Kidney (tissue), 14 donors: Measurements from ENCODE around the gene UCK1. TPM values are rescaled to one million over a fixed set of nuclear protein-coding genes. Genes with fewer than 3 reads are reported as not detected.

Source experiments
- DNase-seq, 5 donors: peaks; one replicate each; pipeline ENCODE4 v3.0.0-alpha.2; 2013 to 2020
- FAIRE-seq: peaks from 2 replicates; lab custom pipeline; 2012; peaks lifted over from hg19 to GRCh38; lab: Jason Lieb, UNC
- H3K27ac ChIP-seq, 2 donors: one replicate each; pipeline ENCODE4 v1.7.0; 2013; ENCODE audit warnings: low read depth in 2 of 2, low read length in 2 of 2, inconsistent platforms in 1 of 2
- H3K27me3 ChIP-seq: one replicate; pipeline ENCODE4 v1.7.1; 2013; ENCODE audit warnings: low read length, inconsistent platforms; ENCODE audit not compliant: control insufficient read depth, insufficient read depth
- H3K36me3 ChIP-seq, 3 donors: one replicate each; pipeline versions ENCODE4 v1.7.0 to v1.7.1; 2013; ENCODE audit warnings: low read length in 3 of 3, control low read depth in 1 of 3, inconsistent platforms in 1 of 3; ENCODE audit not compliant: insufficient read depth in 3 of 3, control insufficient read depth in 2 of 3
- H3K4me1 ChIP-seq, 3 donors: one replicate each; pipeline versions ENCODE4 v1.7.0 to v1.7.1; 2013; ENCODE audit warnings: low read length in 3 of 3, inconsistent platforms in 1 of 3, low read depth in 1 of 3; ENCODE audit not compliant: control insufficient read depth in 2 of 3, insufficient read depth in 2 of 3
- H3K4me3 ChIP-seq, 3 donors: one replicate each; pipeline versions ENCODE4 v1.7.0 to v1.8.1; 2013; ENCODE audit warnings: low read length in 3 of 3, control low read depth in 1 of 3, inconsistent platforms in 1 of 3
- H3K9ac ChIP-seq, 3 donors: one replicate each; pipeline versions ENCODE4 v1.7.0 to v1.7.1; 2013; ENCODE audit warnings: low read length in 3 of 3, control low read depth in 1 of 3, inconsistent platforms in 1 of 3
- H3K9me3 ChIP-seq, 3 donors: one replicate each; pipeline versions ENCODE4 v1.7.0 to v1.7.1; 2013; ENCODE audit warnings: low read length in 3 of 3, control low read depth in 1 of 3, inconsistent platforms in 1 of 3; ENCODE audit not compliant: control insufficient read depth in 2 of 3, insufficient read depth in 1 of 3
- CTCF ChIP-seq: IDR thresholded peaks from 3 replicates; pipeline ENCODE4 v1.5.1; 2012; ENCODE audit warnings: mild to moderate bottlenecking, moderate library complexity, borderline replicate concordance; ENCODE audit not compliant: insufficient read depth; ENCODE audit errors: extremely low read depth
- intact Hi-C: fragments of 100-400 bp; cut with DNase I; formaldehyde crosslinking; loops from one replicate; pipeline ENCODE4 v1.11.1; 2022
- polyA plus RNA-seq: library from polyadenylated mRNA; stranded (reverse); fragments of 350-450 nt; fragmentation: Illumina TruSeq; extraction: RNeasy Lipid Tissue Mini Kit (QIAGEN cat#74804); gene quantifications from one replicate; pipeline ENCODE4 v1.2.3, GENCODE V29; 2014; ENCODE audit warnings: low read depth, low replicate concordance; ENCODE audit not compliant: insufficient read depth
- total RNA-seq: library from RNA; stranded (reverse); fragmentation: NEBNext Ultra II Directional; extraction: Animal tissue kit (Norgen Biotek cat#: 25700); gene quantifications from one replicate; pipeline ENCODE4 v1.2.1, GENCODE V29; 2021
- donor health status: control.
- donor health status: control.
- donor health status: control.
- donor health status: control.
- donor health status: control.
- donor health status: DM: yes; HTN: yes; CAD: no.
- donor health status: Normal renal cell carcinoma (clear cell type).

UCK1 gene
- total and polyA plus RNA-seq, 2 donors from 2014 or later, result 31.3 to 34.6 TPM

GRCh38 chr9:131528886-131529505, 2.1 kb downstream of the UCK1 start:
- H3K36me3 ChIP-seq, result peaks cover 2 to 23% (median 10%) of the 10 kb centered on the region in 3 donors
- intact Hi-C loops, result no loop called here
- peaks cover 0 to 15% (median 7%) of the 10 kb centered on the region in 3 donors for H3K4me1 ChIP-seq
- no peak for DNase-seq
- FAIRE-seq, result no peak
- H3K9me3 ChIP-seq, result no peaks in the 10 kb centered on the region
- no peak overlapping the region for H3K9ac ChIP-seq
- no peak overlapping the region for H3K4me3 ChIP-seq
- no peaks in the 10 kb centered on the region for H3K27me3 ChIP-seq
- H3K27ac ChIP-seq, result no peak overlapping the region
- TF ChIP-seq CTCF, result no peak

GRCh38 chr9:131528186-131528585, 2.9 kb downstream of the UCK1 start:
- no peak for TF ChIP-seq CTCF
- H3K36me3 ChIP-seq, result peaks cover 2 to 23% (median 10%) of the 10 kb centered on the region in 3 donors
- intact Hi-C loops, result no loop called here
- H3K27ac ChIP-seq, result no peak overlapping the region
- H3K27me3 ChIP-seq, result no peaks in the 10 kb centered on the region
- H3K4me3 ChIP-seq, result no peak overlapping the region
- peaks cover 0 to 16% (median 7%) of the 10 kb centered on the region in 3 donors for H3K4me1 ChIP-seq
- no peak for FAIRE-seq
- H3K9ac ChIP-seq, result no peak overlapping the region
- H3K9me3 ChIP-seq, result no peaks in the 10 kb centered on the region
- DNase-seq, result no peak

- intact Hi-C loops, result no loop called here
- no peak for TF ChIP-seq CTCF
- Histone ChIP-seq H3K4me3 (no peak overlapping the region), H3K4me1 (peaks cover 0 to 14% (median 7%) of the 10 kb centered on the region in 3 donors), H3K9ac (no peak overlapping the region), H3K27ac (no peak overlapping the region), H3K9me3 (no peaks in the 10 kb centered on the region), H3K36me3 (peaks cover 2 to 42% (median 17%) of the 10 kb centered on the region in 3 donors), H3K27me3 (no peaks in the 10 kb centered on the region)
- FAIRE-seq (no peak), DNase-seq (no peak)
These were observed 5.2 kb downstream of the UCK1 start for GRCh38 chr9:131525643-131526565.
